Suppressor macrophage treated with lipopolysaccharide for 1 hour (primary cell): ENCODE measurements around the gene C10orf88.
A peak's percentile ranks its signal among the peaks of the same experiment; 100 is the strongest.

ENCODE experiments used
- DNase-seq, 3 donors: peaks; one replicate each; pipeline ENCODE4 v3.0.0-alpha.2; 2020 to 2022

C10orf88 gene

GRCh38 chr10:122953902-122954730, at the start of gene C10orf88:
Gene C10orf88, minus strand, starts transcription at chr10:122954227. Its CDS starts 49 bp downstream, at chr10:122954178.
- DNase-seq, result peak; percentile 98 to 99 (median 99)

GRCh38 chr10:123001370-123001769, 47.3 kb upstream of the C10orf88 start:
- no peak for DNase-seq

GRCh38 chr10:123000155-123000554, 46.1 kb upstream of the C10orf88 start:
- no peak for DNase-seq

- DNase-seq, result no peak
Observed at GRCh38 chr10:122999347-122999746, 45.3 kb upstream of the C10orf88 start.

GRCh38 chr10:122998934-122999333, 44.9 kb upstream of the C10orf88 start:
- no peak for DNase-seq

GRCh38 chr10:122998360-122998917, 44.4 kb upstream of the C10orf88 start:
- no peak for DNase-seq

- DNase-seq, result no peak
Observed at GRCh38 chr10:122997864-122998263, 43.8 kb upstream of the C10orf88 start.

- DNase-seq, result no peak
Observed at GRCh38 chr10:122995936-122996335, 41.9 kb upstream of the C10orf88 start.

GRCh38 chr10:122993797-122994336, 39.8 kb upstream of the C10orf88 start:
- no peak for DNase-seq

GRCh38 chr10:122992031-122992585, 38.1 kb upstream of the C10orf88 start:
- no peak for DNase-seq

GRCh38 chr10:122990278-122990677, 36.3 kb upstream of the C10orf88 start:
- DNase-seq, result no peak

GRCh38 chr10:122988501-122988900, 34.5 kb upstream of the C10orf88 start:
- no peak for DNase-seq

GRCh38 chr10:122986335-122986734, 32.3 kb upstream of the C10orf88 start:
- no peak for DNase-seq

- no peak for DNase-seq
Observed at GRCh38 chr10:122984708-122985107, 30.7 kb upstream of the C10orf88 start.

- DNase-seq, result no peak
Observed at GRCh38 chr10:122983898-122984297, 29.9 kb upstream of the C10orf88 start.

GRCh38 chr10:122981066-122981464, 27.0 kb upstream of the C10orf88 start:
- DNase-seq, result peak; percentile 34 to 45 (median 38)

- peak; percentile 95 to 98 (median 97) for DNase-seq
Observed at GRCh38 chr10:122980209-122981065, 26.4 kb upstream of the C10orf88 start, which contains the start of gene PSTK. Gene PSTK, plus strand, starts transcription at chr10:122980401. Its CDS starts 79 bp downstream, at chr10:122980480.

- DNase-seq, result no peak
Observed at GRCh38 chr10:122974543-122975064, 20.6 kb upstream of the C10orf88 start.

GRCh38 chr10:122974023-122974422, 20.0 kb upstream of the C10orf88 start:
- DNase-seq, result peak; percentile 20 to 40 (median 32)

- no peak for DNase-seq
Observed at GRCh38 chr10:122968698-122969097, 14.7 kb upstream of the C10orf88 start.

GRCh38 chr10:122966879-122967278, 12.9 kb upstream of the C10orf88 start:
- no peak for DNase-seq

GRCh38 chr10:122962405-122962804, 8.4 kb upstream of the C10orf88 start:
- DNase-seq, result peak; percentile 2 to 37 (median 12)
